Activated CD4-positive, alpha-beta T cell treated with anti-CD3 and anti-CD28 coated beads, Interleukin-2, amount 10 ng/mL, durations not matched to agents 7 days and 5 days (primary cell): Measurements from ENCODE around the gene RAPGEF4. TPM values are rescaled to one million over a fixed set of nuclear protein-coding genes. Genes with fewer than 3 reads are reported as not detected.
A peak's percentile ranks its signal among the peaks of the same experiment; 100 is the strongest.

ENCODE experiments used
- CTCF ChIA-PET: fragments of 350-600 bp; sonication (Branson Sonifier 250); formaldehyde crosslinking; loops from one replicate; lab custom pipeline; 2021; ENCODE audit warnings: antibody characterized with exemption; lab: Charles Lee
- POLR2A ChIA-PET: fragments of 350-600 bp; sonication (Branson Sonifier 250); formaldehyde crosslinking; loops from one replicate; lab custom pipeline; 2021; ENCODE audit warnings: antibody characterized with exemption; lab: Charles Lee
- DNase-seq: peaks from one replicate; pipeline ENCODE4 v3.0.0-alpha.2; 2020
- H3K27ac Mint-ChIP-seq: one replicate; pipeline ENCODE4 v1.8.0; 2021; ENCODE audit warnings: mild to moderate bottlenecking, moderate library complexity, mixed read lengths
- H3K27me3 Mint-ChIP-seq: one replicate; pipeline ENCODE4 v1.8.0; 2021; ENCODE audit warnings: mixed read lengths
- H3K36me3 Mint-ChIP-seq: one replicate; pipeline ENCODE4 v1.8.0; 2021; ENCODE audit warnings: low read depth, mixed read lengths
- H3K4me1 Mint-ChIP-seq: one replicate; pipeline ENCODE4 v1.8.0; 2021; ENCODE audit warnings: mixed read lengths
- H3K4me3 Mint-ChIP-seq: one replicate; pipeline ENCODE4 v1.8.0; 2021; ENCODE audit warnings: mild to moderate bottlenecking, moderate library complexity, mixed read lengths
- H3K9me3 Mint-ChIP-seq: one replicate; pipeline ENCODE4 v1.8.0; 2021; ENCODE audit warnings: mixed read lengths
- total RNA-seq, 2 experiments: library from RNA; stranded (reverse); gene quantifications; one replicate each; pipeline ENCODE4 v1.2.3, GENCODE V29; 2021

Gene RAPGEF4
- total RNA-seq, 2 experiments from 2014 or later: 0.62 to 0.77 TPM

DNA sequence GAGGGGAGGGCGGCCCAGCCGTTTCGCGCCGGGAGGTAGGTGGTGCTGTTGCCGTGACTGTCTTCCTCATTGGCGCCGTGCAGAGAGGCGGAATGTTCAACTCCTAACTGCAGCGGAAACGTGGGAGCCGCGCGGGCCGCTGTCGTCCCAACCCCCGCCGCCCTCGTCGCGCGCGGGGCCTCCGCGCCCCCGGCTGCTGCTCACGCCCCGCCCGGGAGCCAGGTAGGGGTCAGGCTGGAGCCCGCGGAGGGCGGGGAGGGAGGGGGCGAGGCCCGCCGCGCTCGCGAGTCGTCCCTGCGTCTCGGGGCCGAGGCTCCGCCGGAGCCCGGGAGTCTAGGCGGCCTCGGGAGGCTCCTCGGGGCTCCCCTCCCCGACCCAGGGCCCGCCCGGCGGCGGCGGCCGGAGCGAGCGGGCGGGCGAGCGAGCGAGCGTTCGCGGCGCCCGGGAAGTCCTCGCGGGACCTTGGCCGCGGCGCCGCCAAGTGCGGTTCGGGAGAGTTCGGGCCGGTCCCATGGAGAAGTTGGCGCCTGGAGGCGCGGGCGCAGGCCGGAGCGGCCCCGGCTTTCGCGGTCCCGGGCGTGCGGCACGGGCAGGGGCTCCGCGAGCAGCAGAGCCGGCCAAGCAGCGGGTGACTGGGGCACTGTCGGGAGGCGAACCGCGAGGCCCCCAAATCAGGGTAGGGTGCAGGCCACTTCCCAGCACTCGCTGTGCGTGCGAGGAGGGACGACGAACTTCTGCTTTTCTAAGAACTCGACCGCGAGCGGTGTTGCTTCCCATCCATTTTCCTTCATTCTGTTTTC is 340.3 kb downstream of the RAPGEF4 start, which contains the start of gene MAP3K20:
MAP3K20 (plus strand) TSS at position 66 of the 800 bp plus-strand sequence. CDS start 15,186 bp downstream, outside the sequence.
- Mint-ChIP-seq H3K9me3 (no peaks in the 10 kb centered on the region), H3K27ac (peak within 1 kb of the TSS; percentile 78), H3K27me3 (peaks cover 28% of the 10 kb centered on the region), H3K4me1 (peaks cover 27% of the 10 kb centered on the region), H3K36me3 (peaks cover 2% of the 10 kb centered on the region), H3K4me3 (peak within 1 kb of the TSS; percentile 80)
- POLR2A ChIA-PET: no interaction called here
- CTCF ChIA-PET: no interaction called here
- peak; percentile 65 for DNase-seq

DNA sequence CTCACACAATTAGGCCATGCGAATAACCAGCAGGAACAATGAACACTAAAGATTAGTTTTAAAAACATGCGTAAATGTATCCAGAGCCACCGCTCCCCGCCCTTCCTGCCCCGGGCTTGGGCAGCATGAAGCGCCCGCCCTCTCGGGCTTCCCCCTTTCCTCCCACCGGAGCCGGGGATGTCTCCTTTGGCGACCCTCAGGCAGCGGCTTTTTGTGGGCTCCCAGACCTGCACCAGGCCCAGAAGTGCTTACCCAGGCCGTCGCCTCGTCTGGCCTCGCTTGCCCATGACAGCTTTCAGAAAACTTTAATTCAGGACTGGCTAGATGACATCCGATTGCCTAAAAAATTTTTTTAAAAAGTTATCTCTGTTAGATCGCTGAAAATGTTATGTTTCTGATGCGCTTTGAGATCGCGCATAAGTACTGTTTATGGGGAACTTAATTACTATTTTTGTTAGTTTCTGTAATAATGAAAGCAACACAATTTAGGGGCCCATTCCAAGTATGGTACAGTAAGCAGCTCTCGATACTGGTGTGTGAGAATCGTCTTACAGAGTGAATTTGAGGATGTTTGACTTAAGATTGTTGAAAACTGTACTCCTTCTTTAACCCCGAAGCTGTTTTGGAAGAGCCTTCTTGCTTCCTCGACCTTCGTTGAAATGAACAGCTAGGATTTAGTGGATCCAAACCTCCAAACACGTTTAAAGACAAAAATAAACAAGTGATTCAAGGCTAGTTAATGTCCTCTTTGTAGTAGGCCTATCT is 341.1 kb downstream of the RAPGEF4 start:
- peak overlapping the region; percentile 78 for H3K27ac Mint-ChIP-seq
- H3K9me3 Mint-ChIP-seq: no peaks in the 10 kb centered on the region
- peak overlapping the region; percentile 80 for H3K4me3 Mint-ChIP-seq
- H3K4me1 Mint-ChIP-seq: peaks cover 27% of the 10 kb centered on the region
- POLR2A ChIA-PET: no interaction called here
- H3K27me3 Mint-ChIP-seq: peaks cover 24% of the 10 kb centered on the region
- H3K36me3 Mint-ChIP-seq: peaks cover 2% of the 10 kb centered on the region
- DNase-seq: no peak
- CTCF ChIA-PET: no interaction called here

DNA sequence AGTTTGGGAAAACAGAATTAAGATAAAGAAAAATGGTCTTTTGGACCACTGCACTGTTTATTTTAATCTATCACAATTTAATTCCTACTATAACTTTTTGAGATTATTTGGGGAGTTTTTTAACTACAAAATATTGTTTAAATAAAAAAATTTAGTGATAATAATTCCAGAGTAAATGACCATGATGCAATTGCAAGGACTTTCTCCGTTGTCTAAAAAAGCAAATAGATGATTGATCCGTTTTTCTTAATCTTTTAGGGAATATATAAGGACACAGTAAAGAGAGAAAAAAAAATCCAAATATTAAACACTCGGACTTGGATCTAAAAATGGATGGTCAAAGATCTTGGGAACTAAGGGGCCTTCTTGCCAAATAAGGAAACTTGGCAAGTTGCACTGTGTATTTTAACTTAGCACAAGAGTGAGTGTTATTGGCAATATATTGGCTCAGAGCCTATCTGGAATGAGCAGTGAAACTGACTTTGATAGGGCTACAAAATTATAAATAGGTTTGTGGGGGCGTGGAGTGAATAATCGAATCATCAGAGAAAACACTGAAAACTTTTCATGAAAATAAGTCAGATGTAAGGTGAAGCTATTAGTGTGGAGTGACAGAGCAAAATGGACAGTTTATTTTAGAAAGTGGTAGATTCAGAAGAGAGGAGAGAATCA is 342.0 kb downstream of the RAPGEF4 start:
- H3K36me3 Mint-ChIP-seq: peaks cover 4% of the 10 kb centered on the region
- POLR2A ChIA-PET: no interaction called here
- H3K27me3 Mint-ChIP-seq: peaks cover 16% of the 10 kb centered on the region
- H3K27ac Mint-ChIP-seq: no peak overlapping the region
- no peaks in the 10 kb centered on the region for H3K9me3 Mint-ChIP-seq
- H3K4me1 Mint-ChIP-seq: peaks cover 27% of the 10 kb centered on the region
- no peak for DNase-seq
- peak overlapping the region; percentile 80 for H3K4me3 Mint-ChIP-seq
- CTCF ChIA-PET: no interaction called here

DNA sequence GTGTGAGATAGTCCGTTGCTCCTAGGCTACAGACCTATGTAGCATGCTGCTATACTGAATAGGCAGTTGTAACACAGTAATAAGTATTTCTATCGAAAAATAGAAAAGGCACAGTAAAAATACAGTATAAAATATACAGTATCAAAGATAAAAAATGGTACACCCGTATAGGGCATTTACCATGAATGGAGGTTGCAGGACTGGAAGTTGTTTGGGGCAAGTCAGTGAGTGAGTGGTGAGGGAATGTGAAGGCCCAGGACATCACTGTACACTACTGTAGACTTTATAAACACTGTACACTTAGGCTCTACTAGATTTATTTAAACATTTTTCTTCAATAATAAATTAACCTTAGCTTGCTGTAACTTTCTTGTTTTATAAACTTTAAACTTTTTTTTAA is 343.5 kb downstream of the RAPGEF4 start:
- Mint-ChIP-seq H3K36me3 (peaks cover 4% of the 10 kb centered on the region), H3K4me3 (no peak overlapping the region), H3K27ac (no peak overlapping the region), H3K27me3 (peaks cover 12% of the 10 kb centered on the region), H3K4me1 (peaks cover 27% of the 10 kb centered on the region), H3K9me3 (no peaks in the 10 kb centered on the region)
- POLR2A ChIA-PET: no interaction called here
- CTCF ChIA-PET: interaction anchor here (0.6 kb wide), 1 partner anchor 325 kb away, joined by 5 read pairs; no protein-coding TSS in a partner anchor
- no peak for DNase-seq

DNA sequence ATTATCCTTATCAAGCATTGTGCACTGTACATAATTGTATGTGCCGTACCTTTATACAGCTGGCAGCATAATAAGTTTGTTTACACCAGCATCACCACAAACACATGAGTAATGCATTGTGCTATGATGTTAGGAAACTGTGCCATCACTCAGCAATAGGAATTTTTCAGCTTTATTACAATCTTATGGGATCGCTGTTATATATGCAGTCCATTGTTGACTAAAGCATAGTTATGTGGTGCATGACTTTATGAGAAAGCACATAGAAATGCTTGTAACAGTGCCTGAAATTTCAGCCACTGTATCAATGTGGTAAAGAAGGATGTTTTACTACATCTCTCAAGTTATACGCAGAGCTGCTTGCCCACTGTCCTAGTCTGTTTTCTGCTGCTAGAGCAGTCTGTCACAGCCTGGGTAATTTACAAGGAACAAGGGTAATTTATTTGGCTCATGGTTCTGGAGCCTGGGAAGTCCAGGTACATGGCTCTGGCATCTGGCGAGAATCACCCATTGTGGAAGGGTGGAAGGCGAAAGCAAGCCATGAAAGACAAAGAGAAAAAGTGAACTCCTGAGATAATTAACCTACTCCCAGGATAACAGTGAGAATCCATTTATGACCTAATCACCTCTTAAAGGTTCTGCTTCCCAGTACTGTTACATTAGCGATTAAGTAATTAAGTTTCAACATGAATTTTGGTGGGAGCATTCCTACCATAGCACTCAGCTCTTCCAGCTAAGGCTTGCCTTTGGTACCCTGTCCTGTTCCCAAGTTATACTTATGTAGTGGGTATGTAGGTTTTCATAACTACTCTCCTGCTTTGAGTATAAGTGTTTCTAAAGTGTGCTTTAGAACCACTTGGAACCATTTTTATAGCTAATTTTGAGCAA is 344.6 kb downstream of the RAPGEF4 start:
- POLR2A ChIA-PET: no interaction called here
- Mint-ChIP-seq H3K36me3 (peaks cover 4% of the 10 kb centered on the region), H3K4me3 (no peak overlapping the region), H3K4me1 (peaks cover 18% of the 10 kb centered on the region), H3K27me3 (peaks cover 5% of the 10 kb centered on the region), H3K9me3 (no peaks in the 10 kb centered on the region), H3K27ac (no peak overlapping the region)
- no peak for DNase-seq
- CTCF ChIA-PET: no interaction called here

DNA sequence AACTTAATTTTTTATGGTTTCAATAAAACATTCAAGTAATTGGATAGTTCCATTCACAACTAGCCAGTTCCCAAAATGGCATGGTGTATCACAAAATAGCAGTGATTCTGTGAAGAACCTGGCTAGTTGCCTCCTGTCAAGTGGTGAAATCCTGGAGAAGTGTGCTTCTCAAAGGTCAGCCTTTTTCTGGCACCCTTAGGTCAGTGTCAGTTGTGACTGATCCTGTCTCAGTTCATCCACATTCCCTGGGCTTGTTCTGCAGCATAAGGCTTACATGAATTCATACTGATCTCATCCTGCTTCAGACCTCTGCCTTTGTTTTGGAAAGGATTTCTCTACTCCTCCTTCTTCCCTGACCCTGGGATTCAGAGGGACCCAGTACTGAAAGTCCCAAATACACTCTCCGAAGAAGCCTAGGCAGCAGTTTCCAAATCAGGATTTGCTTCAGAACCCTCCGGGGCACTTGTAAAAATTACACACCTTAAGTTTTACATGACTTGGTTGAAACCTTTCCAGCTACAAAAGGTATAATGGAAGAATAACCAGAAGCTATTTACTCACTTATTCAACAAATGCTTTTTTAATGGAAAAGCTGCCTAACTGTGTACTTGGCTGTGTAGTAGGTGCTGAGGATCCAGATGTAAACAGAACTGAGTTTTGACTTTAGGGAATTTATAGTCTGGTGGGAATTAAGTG is 351.0 kb downstream of the RAPGEF4 start:
- no peak for DNase-seq
- Mint-ChIP-seq H3K4me3 (no peak overlapping the region), H3K27ac (no peak overlapping the region), H3K36me3 (peaks cover 2% of the 10 kb centered on the region), H3K4me1 (no peaks in the 10 kb centered on the region), H3K27me3 (peaks cover 6% of the 10 kb centered on the region), H3K9me3 (no peaks in the 10 kb centered on the region)
- POLR2A ChIA-PET: no interaction called here
- CTCF ChIA-PET: no interaction called here

DNA sequence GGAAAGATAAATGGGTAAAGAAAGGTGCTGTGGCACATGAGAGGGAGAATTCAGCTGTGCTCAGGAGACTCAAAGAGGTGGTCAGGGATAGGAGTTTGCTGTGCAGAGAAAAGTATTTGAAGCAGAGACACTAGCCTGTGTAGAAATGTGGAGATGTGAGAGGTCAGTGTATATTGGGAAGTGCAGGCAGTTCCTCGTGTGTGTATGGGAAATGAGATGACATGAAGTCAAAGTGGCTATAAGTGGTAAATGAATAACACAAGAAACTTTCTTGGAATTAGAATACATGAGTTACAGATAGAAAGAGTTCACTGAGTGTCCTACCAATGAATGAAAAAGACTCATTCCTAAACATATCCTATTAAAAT is 351.6 kb downstream of the RAPGEF4 start:
- Mint-ChIP-seq H3K4me1 (no peaks in the 10 kb centered on the region), H3K27ac (no peak overlapping the region), H3K27me3 (peaks cover 6% of the 10 kb centered on the region), H3K4me3 (no peak overlapping the region), H3K36me3 (peaks cover 3% of the 10 kb centered on the region), H3K9me3 (no peaks in the 10 kb centered on the region)
- no peak for DNase-seq
- ChIA-PET CTCF (no interaction called here), POLR2A (no interaction called here)

DNA sequence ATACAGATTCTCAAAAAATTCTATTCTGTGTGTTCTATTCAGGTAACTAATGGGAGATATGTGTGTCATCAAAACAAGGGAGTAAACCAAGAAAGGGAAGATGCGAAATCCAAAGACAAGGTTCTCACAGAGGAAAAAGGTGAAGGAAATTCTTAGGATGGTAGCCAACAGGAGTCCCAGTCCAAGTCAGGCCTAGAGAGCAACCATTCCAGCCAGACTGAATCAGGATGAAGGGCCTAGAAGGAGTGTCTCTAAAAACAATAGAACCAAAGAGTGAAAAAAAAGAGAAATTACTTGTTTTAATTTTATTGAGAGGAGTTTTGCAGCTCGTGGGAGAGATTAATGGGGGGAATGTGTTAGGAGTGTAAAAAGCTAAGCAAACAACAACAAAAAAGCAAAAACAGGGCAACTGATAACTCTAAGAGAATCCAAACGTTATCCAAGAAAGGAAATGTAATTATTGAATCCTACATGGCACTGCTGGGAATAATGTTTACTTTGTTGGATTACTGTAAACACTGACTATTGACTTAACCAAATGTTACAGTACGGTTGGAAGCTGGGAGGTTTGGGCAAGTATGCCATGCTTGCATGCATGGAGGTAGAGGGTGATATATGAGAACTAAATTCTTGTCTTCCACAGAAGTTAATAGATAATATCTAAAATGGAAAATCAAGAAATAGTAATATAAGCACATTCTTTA is 352.3 kb downstream of the RAPGEF4 start:
- peaks cover 5% of the 10 kb centered on the region for H3K36me3 Mint-ChIP-seq
- no peaks in the 10 kb centered on the region for H3K9me3 Mint-ChIP-seq
- ChIA-PET POLR2A (no interaction called here), CTCF (no interaction called here)
- no peak overlapping the region for H3K4me3 Mint-ChIP-seq
- no peak for DNase-seq
- H3K27me3 Mint-ChIP-seq: peaks cover 6% of the 10 kb centered on the region
- H3K27ac Mint-ChIP-seq: no peak overlapping the region
- H3K4me1 Mint-ChIP-seq: no peaks in the 10 kb centered on the region

DNA sequence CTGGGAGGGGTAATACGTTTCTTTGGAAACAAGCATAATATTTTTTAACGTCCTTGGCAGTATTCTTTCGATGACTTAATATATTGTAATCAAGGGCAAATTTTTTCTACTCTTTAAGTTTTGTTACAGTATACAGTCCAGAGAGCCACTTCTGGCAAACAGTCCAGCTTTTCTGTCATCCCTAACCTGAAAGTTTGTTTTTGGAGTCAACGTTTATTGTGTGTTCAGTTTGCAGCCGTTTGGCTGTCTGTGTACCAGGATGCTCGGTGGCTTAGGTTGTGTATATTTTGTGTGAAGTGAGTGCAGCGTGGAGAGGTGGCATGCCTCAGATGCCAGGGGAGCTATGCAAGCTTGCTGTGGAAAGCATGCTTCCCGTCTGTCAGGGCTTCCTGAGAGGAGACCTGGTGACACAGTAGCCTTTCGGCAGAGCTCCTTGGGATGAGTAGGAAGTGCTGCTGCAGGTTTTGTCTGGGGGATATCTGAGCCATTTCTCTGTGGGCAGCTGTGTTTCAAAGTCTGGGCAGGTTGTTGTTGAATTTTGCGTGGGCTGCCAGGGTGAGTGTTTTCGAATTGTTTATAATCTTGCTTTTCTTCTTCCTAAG is 354.7 kb downstream of the RAPGEF4 start:
- Mint-ChIP-seq H3K27me3 (peaks cover 6% of the 10 kb centered on the region), H3K27ac (no peak overlapping the region), H3K36me3 (peaks cover 5% of the 10 kb centered on the region), H3K4me3 (no peak overlapping the region), H3K4me1 (no peaks in the 10 kb centered on the region), H3K9me3 (no peaks in the 10 kb centered on the region)
- ChIA-PET CTCF (interaction anchor here (1.4 kb wide), 1 partner anchor 12 kb away, joined by 4 read pairs; no protein-coding TSS in a partner anchor), POLR2A (no interaction called here)
- DNase-seq: no peak

DNA sequence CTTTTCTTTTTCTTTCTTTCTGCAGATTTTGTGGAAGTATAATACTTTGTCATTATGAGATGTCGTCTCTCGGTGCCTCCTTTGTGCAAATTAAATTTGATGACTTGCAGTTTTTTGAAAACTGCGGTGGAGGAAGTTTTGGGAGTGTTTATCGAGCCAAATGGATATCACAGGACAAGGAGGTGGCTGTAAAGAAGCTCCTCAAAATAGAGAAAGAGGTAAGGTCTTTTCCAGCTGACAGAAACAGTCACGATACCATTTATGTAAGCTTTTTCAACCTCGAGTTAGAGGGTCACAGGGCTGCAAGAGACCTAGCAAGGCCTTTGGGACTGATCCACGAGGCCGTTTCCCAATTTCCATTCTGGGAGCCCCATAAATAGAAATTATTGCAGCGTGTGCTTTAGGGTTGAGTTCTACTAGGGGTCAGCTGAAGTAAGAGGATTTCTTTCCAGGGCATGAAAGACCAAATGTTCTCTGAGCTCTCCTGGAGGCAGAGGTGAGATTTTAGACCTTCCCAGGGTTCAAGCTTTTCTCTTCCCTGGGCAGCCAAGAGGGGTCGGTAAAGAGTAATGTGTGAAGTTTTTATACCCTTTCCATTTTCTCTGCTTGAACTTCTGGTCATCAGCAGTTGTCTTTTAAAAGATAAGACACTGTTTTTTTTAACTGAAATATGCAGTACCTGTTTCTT is 355.5 kb downstream of the RAPGEF4 start:
- H3K27me3 Mint-ChIP-seq: peaks cover 6% of the 10 kb centered on the region

More for the DNA sequence above, 355.5 kb downstream of the RAPGEF4 start:
- ChIA-PET POLR2A (no interaction called here), CTCF (interaction anchor here (1.4 kb wide), 1 partner anchor 11 kb away, joined by 4 read pairs; no protein-coding TSS in a partner anchor)
- Mint-ChIP-seq H3K4me1 (no peaks in the 10 kb centered on the region), H3K9me3 (no peaks in the 10 kb centered on the region), H3K27ac (no peak overlapping the region), H3K4me3 (no peak overlapping the region), H3K36me3 (peaks cover 5% of the 10 kb centered on the region)
- no peak for DNase-seq
